RCC 7860 (cell line): ENCODE measurements around the gene DUSP2.

Experiments used
- DNase-seq: peaks from one replicate; pipeline ENCODE4 v3.0.0-alpha.2; 2015; ENCODE audit warnings: low spot score
- FAIRE-seq: peaks from 2 replicates; lab custom pipeline; 2012; peaks lifted over from hg19 to GRCh38; lab: Jason Lieb, UNC

DUSP2 gene

DNA sequence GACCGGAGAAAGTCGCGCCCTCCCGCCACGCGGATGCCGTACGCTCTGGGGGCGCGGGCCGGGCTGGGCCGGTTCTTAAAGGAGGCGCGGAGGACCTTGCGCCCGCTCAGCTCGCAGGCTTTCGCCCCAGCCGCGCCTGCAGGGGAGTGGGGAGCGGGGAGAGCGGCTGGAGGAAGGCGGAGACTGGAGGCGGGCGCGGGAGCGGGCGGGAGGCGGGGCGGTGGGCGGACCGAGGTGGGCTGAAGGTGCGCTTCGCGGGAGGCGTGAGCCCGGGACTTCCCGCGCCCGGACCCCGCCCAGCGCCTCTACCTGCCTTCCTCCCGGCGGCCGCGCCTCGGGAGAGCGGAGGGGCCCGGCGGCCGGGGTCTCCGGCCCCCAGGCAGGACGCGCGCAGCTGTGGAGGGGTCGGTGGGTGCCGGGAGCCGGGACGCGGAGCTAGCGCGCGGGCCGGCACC is 28.8 kb downstream of the DUSP2 start, which contains the start of gene ADRA2B:
Gene ADRA2B, minus strand, starts transcription at position 148 of the 455 bp plus-strand sequence. CDS start 422 bp downstream, outside the sequence.
- no peak for DNase-seq
- no peak for FAIRE-seq

DNA sequence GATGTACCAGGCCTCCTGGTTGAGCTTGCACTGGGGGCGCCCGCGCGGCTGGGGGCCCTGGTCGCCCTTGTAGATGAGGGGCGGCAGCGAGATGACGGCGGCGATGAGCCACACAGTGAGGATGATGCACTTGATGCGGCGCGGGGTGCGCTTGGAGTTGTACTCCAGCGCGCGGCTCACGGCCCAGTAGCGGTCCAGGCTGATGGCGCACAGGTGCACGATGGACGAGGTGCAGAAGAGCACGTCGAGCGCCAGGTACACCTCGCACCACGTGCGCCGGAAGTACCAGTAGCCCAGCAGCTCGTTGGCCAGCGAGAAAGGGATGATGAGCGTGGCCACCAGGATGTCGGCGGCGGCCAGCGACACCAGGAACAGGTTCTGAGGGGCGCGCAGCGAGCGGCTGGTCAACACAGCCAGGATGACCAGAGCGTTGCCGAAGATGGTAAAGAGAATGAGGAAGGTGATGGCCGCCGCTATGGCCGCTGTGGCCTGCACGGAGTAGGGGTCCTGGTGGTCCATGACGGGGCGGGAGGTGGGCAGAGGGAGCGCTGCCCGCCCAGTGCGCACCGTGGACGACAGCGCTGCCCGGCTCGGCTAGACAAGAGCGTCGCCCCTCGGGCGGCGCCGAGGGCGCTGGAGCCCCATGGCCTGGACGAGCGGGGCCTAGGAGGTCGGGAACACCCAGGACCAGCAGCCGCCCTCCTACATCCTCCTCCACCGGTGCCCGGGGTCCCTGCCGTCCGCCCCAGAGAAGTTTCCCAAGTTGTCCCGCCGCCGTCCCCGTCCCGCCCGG is 29.4 kb downstream of the DUSP2 start:
- DNase-seq (no peak), FAIRE-seq (no peak)

GRCh38 chr2:96114903-96115581 is 30.2 kb downstream of the DUSP2 start:
- DNase-seq (no peak), FAIRE-seq (no peak)

DNA sequence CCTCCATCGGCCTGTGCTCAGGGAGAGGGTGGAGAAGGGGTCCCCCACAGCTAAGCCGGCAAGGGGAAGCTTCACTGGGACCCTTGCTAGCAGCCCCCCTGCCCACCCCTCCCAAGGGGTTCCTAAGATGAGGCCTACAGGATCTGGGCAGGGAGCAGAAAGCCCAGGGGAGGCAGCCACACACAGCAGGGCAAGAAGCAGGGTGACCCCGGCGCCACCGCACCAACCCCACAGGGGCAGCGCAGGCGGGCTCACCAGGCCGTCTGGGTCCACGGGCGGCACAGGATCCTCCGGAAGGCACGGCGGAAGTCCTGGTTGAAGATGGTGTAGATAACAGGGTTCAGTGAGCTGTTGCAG is 30.7 kb downstream of the DUSP2 start:
- DNase-seq (no peak), FAIRE-seq (no peak)

DNA sequence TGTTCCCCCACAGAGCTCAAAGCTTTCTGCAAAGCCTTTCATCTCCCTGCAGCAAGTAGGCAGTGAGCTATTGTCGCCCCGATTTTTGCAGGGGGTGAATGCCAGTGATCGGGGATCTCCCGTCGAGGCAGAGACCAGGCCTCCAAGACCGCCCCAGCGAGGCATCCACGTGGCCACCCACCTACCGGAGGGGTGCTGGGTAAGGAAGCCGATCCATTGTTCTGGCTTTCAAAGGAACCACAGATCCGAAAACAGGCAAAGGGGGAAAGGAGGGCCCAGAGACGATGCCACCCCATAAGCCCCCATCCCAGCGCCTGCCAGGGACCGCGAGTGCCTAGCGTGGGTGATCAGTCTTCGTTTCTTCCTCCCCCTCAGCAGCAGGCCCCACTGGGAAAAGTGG is 31.3 kb downstream of the DUSP2 start:
- DNase-seq (no peak), FAIRE-seq (no peak)

DNA sequence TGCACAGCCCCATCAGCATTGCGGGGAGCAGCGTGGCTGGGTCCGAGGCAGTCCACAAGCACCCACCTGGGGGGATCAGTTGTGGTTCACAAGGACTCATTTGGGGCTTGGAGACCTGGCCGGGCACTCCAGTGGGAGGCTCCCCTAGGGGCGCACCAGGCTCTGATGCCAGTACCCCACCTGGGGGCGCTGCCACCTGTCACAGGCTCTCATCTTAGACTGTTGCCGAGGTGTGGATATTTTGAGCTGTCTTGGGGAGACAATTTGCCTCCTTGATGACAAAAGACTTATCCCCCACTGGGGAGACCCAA is 31.9 kb downstream of the DUSP2 start:
- no peak for FAIRE-seq
- no peak for DNase-seq

DNA sequence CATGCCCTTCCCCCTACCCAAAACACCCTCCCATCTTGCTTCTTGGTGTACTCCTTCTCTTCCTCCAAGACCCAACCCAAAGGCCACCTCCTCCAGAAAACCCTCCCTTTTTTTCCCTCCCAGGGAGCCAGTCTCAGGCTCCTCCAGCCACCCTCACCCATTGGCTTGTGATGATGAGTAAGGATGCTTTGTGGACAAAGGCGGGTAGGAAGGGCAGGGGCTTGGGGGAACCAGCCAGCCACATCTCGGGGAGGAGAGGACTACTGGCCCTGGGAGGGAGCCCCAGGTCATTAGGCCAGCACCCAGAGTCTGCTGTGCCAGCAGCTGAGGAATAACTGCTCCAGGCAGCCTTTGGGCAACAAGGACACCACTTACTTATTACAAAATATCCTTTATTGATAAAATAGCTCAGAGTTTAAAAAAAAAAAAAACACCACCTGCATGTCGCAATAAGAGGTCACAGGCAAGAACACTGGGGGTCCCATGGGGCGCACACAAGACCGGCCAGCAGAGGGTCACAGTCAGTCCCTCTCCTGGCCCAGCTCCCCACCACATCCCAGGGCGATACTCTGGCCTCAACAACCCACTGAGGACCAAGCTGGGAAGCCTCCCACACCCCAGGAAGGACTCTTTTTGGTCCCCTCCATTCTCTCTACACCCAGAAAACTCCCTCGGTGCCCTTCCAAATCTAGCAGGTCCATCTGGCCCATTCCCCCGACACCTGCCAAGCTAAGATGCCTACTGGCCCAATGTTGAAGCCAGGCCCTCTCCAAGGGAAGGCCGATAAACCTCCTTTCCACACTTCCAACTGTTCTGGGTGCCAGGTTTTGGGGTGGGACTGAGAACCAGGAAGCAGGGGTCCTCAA is 32.5 kb downstream of the DUSP2 start:
- no peak for FAIRE-seq

DNA sequence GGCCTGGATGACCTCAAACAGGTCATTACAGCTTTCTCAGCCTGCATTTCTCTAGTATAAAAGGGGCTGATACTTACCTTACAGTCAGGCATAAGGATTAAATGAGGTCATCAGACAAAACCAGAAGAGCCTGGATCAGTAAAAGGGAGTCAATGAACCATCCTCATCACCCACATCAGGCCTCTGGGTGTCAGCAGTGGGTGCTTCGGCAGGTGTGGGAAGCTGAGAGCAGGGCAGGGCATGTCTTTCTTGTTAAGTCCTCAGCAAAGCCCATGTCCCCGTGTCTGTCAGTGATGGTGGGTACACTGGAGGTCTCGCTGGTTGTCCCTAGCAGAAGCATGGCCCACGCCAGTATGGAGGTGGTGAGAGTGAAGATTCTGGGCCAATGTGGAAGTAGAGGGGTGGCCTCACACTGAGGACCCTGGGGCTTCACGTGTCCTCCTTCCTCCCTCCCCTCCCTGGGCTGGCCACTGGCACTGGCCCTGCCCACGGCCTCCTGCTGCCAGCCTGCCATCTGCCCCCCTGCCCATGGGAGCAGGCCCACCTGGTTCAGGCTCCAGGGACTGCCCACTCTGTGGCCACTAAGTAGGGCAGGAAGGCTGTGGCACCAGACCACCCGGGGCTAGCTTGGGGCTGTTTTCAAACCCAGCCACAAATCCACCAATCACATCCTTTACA is 33.3 kb downstream of the DUSP2 start:
- FAIRE-seq: no peak

More for the DNA sequence above, 32.5 kb downstream of the DUSP2 start:
- no peak for DNase-seq

DNA sequence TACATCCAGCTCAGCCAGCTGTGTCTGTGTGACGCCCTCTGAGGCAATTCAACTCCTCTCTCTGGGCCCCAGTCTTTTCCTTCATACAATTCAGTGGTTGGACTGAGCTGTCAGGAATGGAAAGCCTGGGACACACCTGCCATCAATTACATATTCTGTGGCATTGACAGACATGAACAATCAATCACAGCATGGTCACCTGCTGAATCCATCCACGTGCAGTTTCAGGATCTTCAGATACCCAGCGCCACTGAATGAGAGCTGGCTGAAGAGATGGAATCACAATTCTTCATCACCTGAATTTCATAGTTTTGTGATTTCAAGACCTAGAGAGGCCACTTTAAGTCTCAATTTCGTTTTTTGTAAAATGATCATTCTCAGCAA is 34.0 kb downstream of the DUSP2 start:
- no peak for FAIRE-seq
- no peak for DNase-seq

More for the DNA sequence above, 33.3 kb downstream of the DUSP2 start:
- no peak for DNase-seq

DNA sequence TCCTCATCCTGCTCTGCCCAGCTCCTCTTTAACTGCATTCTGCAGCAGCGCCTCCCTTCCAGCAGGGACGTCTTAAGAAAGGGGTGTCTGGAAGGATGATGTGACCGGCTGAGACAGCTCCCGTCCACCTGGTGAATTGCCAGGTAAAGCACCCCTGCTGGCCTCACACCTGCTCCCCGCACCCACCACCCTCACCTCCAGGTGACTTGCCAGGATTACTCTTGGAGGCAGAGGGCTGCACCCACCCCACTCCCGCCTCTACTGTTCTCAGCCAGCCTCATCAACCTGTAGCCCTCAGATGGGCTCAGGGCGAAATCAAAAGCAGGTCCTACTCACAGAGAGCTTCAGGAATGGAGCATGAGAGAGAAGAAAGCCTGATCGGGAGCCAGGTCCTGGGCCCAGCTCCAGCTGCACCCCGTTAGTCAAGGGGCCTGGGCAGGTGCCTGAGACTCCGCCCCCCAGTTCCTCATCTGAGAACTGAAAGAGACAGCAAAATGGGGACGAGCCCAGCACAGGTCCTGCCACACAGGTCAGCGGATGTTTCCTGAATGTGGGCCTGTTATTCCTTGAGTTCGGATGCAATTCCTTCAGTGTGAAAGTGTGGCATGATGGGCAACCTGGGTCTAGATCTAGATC is 34.5 kb downstream of the DUSP2 start:
- DNase-seq: no peak
- FAIRE-seq: no peak

DNA sequence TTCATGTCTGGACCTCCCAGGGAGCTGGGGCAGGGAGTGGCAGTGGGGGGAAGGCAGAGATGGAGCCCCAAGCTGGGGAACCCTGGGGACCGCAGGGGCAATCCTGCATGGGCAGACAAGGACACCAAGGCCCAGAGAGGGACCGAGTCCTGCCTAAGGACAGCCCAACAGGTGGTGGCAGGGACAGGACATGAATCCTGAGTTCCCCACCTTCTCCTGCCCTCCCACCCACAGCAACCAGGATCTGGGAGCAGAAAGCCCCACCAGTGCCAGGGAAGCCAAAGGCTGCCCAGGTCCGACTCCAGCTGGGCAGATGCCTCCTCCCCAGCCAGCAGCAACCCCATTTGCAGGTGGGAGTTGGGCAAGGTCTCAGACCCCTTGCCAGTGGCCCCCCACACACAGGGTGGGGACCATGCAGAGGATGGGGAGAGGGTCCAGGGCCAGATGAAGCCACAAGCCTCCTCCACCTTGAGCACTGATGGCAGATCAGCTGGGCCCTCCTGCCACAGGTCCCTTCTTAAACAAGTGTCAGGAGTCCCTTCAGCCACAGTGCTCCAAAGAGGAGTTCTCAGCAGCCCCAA is 35.2 kb downstream of the DUSP2 start:
- DNase-seq (no peak), FAIRE-seq (no peak)

DNA sequence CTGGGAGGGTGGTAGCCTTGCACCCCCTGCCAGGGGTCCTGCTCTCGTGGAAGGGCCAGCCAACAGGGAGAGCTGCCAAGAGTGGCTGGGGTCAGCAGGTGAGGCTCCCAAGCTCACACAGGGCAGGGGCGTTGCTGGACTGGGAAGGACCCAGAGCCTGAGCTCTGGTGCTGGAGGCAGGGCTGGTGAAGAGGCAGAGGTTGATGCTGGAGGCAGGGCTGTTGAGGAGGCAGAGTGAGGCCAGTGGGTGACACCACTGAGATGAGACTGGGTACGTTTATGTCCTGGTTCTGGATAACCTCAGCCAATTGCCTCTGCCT is 35.9 kb downstream of the DUSP2 start:
- no peak for FAIRE-seq
- DNase-seq: no peak

DNA sequence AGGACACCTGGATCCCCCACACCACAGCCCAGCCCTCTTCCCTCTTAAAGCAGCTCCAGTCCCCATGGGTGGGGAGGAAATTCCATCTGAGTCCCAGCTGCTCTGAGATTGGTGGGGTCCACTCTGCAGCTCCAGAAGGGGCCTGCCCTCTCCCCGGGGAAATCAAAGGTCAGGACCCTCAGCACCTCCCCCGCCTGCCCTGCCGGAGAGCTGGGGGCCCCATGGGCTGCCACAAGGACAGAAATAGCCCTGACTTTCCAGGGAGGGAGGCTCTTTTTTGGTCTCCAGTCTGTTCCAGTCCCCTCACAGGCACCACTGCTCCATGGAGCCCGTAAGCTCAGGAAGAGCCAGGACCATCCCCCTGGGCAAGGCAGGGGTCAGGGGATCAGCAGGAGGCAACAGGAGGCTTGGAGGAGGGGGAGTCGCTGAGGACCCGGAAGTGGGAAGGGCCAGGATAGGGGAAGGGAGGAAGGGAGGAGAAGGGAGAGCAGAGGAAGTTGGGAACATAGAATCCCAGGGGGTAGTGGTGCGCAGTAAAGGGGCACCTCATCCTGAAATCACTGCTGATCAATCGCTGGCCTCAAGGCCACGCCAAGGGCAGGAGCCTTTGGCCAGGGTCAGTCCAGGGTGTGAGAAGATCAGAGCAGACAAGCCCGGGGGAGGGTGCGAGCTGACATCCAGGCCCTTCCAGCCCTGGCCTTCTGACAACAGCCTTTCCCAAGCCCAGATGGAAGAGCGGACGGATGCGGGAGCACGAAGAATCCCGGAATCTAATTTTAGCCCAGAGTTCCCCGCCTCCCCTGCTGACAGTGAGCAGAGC is 36.5 kb downstream of the DUSP2 start:
- no peak for DNase-seq
- FAIRE-seq: no peak

GRCh38 chr2:96108151-96108540 is 37.1 kb downstream of the DUSP2 start:
- FAIRE-seq (no peak), DNase-seq (no peak)

GRCh38 chr2:96107708-96108065 is 37.6 kb downstream of the DUSP2 start:
- DNase-seq (no peak), FAIRE-seq (no peak)

GRCh38 chr2:96106991-96107707 is 38.1 kb downstream of the DUSP2 start:
- DNase-seq: no peak
- no peak for FAIRE-seq

- no peak for DNase-seq
- FAIRE-seq: no peak
Observed at GRCh38 chr2:96105994-96106715, 39.1 kb downstream of the DUSP2 start.
